ENCODE measurements around the gene PIK3C2G.

Gene PIK3C2G

DNA sequence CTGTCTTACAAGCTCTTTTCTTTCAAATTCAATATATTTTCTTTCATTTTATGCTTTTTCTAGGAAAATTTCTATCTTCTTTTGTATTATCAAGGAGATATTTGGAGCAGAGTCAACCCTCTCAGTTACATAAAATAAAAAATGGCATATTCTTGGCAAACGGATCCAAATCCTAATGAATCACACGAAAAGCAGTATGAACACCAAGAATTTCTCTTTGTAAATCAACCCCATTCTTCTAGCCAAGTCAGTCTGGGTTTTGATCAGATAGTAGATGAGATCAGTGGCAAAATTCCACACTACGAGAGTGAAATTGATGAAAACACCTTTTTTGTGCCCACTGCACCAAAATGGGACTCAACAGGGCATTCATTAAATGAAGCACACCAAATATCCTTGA lies 20.6 kb downstream of the PIK3C2G start:
- DNase-seq, result no peak

DNA sequence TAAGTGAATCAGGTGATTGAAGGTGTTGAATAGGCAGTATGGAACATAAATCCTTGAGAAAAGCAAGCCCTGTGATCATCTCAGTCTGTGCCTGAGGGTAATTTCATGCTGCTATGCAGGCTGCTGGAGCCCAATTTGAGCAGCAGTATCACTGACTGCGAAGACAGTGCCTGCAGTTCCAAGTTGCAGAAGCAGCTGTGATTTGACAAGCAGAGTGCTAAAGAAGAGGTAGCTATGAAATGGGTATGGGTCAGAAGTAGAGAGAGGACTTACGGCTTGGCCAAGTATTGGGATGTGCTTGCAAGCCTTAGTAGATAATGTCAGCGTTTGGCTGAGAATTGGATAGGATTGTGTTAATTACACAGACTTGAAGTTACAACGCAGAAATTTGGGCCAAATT lies 22.5 kb downstream of the PIK3C2G start:
- DNase-seq, result peak; percentile 70

DNA sequence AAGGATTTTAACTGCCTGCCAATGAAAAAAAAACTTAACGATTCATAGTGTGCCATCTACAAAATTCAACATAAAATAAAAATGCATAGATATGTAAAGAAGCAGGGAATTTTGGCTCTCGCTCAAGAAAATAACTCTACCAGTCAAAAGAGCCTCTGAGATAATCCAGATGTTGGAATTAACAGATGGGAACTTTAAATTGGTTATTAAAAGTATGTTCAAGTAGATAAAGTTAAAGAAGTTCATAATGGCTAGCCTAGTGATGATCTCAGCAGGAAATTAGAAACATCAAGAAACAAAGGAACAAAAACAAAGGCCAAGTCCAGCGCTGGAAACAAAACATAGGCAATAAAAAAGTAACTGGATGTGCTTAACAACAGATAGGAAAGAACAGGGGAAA lies 23.1 kb downstream of the PIK3C2G start:
- no peak for DNase-seq

DNA sequence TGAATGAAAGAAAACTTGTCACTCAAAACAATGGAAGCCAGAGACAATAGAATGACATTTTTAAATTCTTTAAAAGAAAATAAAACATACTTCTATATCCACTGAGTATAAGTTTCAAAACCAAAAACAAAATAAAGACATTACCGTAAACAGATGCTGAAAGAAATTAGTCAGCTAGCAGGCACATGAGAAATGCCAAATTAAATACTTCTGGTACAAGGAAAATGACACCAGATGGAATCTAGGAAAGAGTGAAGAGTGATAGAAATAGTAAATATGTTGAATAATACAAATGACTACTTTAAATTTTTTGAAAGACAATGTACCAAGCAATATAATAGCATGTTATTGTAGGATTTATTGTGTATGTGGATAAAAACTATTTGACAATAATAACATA lies 23.8 kb downstream of the PIK3C2G start:
- DNase-seq, result no peak

DNA sequence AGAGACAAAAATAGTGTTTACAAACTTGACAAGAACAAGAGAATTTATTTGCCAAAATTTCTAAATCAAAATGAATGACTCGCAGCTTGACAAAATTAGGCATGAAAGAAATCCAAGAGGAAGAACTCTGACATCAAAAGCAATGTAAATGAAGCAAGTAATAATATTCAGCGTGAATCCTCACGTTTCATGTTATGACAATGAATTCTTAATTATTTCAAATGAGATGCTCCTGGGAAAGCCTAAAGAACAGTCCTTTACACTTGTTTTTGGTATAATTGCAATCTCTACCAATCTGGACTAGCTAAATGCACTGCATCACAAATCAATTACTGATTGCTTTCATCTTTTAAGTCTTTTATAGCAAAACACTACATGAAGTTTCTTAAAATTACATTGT lies 29.1 kb downstream of the PIK3C2G start:
- no peak for DNase-seq

DNA sequence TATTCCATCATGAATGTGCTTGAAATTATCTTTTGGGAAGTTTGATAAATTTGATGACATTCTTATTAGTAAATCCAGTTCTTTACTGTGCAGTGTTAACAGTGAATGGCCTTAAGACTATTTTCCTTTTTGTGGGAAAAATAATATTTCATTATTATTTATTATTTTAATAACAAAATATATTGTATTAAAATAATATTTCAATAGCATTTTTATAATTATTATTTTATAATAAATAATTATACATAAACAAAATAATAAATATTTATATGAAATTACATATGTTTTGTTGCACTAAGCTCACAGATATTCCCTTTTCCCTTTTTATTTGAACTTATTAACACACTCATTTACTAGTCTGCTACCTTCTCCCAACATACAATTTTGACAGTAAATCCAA lies 33.6 kb downstream of the PIK3C2G start:
- no peak for DNase-seq

DNA sequence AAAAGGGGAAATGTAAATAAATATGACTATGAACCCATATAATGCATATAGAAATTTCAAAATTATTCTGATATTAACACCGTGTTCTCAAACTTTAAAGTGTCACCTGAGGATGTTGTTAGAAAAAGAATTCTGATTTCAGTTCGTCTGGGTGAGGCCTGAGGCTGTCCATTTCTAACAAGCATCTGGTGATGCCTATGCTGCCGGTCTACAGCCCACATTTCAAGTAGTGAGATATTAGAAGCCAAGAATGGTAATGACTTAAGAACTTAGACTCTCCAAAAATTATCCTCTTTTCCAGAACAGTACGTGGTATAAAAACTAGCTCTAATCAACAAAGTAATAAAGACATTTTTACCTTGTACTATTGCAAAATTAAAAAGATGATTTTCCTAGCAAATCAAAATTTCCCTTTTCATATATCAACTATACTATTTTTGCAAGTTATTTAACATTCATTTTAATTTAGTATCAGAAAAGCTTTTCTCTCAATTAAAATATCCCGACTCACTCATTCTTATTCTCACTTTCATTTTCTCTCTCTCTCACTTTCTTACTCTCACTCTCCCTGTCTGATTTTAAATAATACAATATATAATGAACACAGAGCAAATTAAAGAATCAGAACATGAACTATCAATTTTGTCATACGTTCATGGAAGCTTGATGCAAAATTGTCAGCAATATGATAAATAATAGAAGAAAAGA lies 35.0 kb downstream of the PIK3C2G start:
- DNase-seq, result no peak

DNA sequence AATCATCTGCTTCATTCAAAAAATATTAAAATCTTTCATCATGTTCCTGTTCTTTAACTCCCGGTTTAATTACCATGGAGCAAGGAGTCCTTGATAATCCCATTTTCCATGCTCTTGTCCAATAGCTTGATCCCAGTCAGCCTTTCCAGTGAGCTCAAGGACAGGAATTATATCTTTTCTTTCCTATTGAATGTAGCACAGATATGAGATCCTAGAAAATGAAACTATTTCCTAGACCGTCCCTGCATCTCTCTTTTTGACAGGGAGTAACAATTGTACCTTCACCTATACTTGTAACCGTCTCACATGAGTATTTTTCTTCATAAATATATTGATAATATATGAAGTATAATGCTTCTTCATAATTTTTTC lies 35.6 kb downstream of the PIK3C2G start:
- no peak for DNase-seq

DNA sequence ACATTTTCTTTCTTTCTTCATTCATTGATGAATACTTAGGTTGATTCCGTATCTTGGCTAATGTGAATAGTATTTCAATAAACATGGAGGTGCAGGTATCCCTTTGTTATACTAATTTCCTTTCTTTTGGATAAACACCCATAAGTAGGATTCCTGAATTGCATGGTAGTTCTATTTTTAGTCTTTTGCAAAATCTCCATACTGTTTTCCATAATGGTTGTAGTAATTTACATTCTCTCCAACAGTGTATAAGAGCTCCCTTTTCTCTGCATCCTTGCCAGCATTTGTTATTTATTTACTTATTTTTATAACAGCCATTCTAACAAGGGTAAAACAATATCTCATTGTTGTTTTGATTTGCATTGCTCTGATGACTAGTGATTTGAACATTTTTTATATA lies 36.6 kb downstream of the PIK3C2G start:
- DNase-seq, result no peak

DNA sequence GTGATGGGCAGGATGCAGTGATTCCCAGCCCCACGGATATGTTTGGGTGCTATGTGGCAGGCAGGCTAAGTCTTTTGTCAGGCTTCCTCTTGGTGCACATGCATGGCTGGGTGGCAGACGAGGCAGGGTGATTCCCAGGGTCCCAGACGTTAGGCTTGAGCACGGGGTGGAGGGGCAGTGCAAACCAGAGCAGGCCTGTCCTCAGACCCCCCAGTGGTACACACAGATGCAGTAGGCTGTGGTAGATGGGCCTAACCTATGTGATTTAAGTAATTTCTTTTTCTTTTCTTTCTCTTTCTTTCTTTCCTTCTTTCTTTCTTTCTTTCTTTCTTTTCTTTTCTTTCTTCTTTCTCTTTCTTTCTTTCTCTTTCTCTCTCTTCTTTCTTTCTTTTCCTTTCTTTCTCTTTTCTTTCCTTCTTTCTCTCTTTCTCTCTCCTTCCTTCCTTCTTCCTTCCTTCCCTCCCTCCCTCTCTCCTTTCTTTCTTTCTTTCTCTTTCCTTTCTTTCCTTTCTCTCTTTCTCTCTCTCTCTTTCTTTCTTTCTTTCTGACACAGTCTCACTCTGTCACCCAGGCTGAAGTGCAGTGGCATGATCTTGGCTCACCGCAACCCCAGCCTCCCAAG lies 41.6 kb downstream of the PIK3C2G start:
- DNase-seq, result no peak

DNA sequence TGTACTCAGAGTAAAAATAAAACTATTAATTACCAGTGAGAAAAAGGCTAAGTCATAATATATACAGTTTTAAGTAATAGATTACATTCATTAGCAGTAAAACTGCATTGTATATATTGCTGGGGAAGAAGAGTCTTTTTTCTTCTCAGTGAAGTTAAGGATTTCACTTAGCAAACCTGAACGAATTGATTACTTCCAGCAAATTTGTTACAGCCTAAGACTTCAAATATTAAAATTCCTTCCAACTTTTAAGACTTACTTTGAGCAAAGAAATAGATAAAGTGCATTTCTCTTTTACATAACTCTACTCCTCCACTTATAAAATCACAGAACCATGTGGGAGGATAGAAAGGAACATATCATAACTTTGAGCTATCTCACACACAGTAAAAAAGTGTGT lies 43.3 kb downstream of the PIK3C2G start:
- DNase-seq, result no peak

DNA sequence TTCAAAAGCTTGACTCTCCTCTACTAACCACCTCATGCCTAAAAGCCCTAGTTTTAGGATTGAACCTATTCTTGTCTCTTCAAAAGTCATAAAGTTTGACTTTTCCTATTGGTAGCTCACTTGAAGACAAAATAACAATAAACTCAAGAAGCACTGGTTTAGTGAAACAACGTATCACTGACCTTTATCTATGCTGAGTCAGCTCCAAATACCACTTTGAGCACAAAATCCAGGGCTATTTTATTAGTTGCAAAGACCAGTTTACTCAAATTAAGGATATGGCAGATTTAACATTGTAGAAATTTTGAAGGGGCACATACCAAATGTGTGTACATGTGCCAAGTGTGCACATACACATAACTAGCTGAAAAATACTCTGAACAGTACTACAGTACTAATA lies 45.0 kb downstream of the PIK3C2G start:
- DNase-seq, result no peak

DNA sequence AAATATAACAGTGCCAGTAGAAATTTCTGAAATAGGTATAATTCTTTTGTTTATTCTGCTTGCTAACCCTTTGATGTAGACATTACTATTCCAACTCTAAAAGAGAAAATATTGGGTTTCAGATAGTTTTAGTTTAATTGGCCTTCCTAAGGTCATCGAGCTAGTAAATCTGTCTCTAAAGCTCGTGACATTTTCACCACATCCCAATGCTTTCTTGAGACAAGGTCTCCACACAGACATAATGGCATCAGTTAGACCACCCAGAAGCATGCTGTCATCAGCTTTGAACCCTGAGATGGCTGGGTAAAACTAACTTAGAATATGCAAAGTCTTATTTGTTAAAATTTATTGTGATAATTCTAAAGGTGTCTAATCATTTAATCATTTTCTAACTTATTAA lies 52.0 kb downstream of the PIK3C2G start:
- no peak for DNase-seq

DNA sequence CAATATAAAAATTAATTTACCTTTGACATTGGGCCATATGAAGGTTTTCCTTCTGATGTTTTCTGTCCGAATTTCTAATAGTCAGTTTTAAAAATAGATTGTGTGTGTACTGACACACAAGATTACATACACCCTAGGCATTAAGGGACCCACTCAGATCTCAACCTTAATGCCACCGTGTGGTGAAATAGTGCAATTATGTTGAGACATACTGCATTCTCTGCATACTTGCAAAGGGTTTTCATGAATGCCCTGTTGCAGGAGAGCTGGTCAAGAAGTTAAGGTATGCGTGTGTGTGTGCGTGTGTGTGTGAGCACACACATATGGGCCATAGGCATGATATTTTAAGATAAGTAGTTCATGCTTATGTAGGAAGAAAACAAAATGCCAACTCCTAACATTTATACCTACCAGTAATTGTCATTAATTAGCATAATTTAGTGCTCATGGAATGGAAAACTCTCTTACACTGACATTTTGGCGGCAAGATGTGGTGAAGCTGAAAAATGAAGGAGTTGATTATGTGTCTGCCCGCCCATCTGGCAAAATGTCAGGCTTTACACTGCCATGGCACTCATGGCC lies 58.8 kb downstream of the PIK3C2G start:
- DNase-seq, result peak; percentile 46

DNA sequence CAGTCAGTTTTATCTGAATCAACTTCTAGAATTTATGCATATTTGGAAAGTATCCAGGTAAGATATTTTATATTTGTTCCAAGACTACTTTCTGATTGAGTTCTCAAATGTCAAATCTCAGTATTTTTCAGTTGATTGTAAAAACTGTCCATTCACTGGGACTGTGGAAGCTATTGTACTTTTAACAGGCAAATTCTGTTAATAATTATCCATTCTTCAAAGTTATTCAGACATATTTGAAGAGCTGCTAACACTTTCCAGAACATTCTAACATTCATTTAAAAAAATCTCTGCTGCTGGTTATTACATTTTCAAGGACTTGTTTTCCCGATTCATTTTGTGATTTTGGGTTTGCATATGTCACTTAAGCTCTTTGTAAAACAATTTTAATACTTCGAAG lies 59.7 kb downstream of the PIK3C2G start:
- DNase-seq, result no peak

DNA sequence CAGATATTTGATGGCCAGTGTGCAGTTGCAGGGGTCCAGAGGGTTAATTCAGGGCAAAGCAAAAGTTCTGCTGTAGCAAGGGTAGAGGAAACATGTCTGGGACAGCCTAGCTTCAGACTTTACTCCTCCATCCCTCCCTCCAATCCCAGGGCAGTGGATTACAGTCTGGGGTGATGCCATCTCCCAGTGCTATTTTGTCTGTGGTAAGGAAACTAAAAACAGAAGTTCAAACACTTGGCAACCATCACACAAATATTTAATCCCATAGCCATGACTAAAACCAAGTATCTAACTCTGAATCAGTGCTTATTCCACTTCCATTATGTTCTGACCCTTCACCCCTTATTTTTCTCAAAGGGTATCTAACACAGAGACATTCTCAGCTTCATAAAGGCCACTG lies 61.8 kb downstream of the PIK3C2G start:
- no peak for DNase-seq

DNA sequence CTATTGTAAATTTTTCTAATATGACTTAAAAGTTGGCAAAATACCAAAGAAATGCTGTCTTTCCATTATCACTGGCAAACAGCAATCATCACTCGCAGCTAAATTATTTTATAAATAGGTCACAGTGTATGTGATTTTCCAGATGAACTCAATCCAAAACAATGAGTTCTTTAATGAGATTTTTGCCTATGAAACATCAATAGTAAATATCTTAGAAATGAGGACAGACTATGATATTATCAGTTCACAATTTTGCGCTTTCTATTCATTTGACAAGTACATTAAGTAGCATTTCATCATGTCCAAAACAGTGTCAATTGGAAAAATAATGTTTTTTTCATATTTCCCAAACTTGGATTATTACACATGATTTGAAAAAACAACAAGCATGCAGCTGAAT lies 65.7 kb downstream of the PIK3C2G start:
- DNase-seq, result no peak

DNA sequence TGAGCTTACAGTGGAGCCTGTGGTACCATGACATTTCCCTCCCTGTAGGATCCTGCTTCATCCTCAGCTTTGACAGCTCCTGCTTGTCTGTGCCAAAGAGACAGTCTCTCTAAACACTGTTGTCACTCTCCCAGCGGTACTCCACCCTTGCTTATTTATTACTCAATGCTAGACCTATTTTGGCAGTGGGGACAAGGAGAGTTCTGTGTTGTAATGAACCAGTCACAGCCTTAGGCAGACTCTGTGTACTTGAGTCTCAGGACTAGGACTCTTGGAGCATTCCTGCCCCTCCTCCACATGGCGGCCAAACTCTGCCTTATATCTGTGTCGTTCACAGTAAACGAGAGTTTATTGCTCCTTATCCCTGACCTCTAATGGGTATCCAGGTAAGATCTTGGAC lies 70.9 kb downstream of the PIK3C2G start:
- no peak for DNase-seq

DNA sequence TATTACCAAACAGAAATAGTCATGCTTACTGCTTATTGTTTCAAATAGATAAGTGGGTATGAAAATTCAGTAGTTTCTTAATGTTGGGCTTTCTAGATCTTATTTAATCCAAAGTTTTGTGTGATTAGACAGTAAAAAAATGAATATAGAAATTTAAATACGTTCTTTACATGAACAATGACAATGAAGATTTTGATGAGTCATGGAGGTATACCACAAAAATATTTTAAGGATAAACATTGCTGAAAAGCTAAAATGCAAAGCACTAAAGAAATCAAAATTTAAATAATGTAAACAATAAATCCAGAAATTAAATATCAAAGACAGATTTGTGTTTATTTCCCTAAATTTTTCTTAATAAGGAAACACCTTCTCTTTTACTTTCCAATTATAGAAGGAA lies 78.3 kb downstream of the PIK3C2G start:
- no peak for DNase-seq

DNA sequence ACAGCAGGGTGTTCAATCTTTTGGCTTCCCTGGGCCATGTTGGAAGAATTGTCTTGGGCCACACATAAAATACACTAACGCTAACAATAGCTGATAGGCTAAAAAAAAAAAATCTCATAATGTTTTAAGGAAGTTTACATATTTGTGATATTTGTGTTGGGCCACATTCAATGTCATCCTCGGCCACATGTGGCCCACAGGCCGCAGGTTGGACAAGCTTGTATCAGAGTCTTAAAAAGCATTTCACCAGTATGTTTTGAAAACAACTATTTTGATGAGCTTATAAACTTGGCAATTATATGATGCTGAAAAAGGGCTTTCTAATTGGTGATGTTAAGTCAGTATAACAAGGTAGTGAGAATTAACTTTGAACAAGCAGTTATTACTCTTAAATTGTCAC lies 78.9 kb downstream of the PIK3C2G start:
- no peak for DNase-seq

DNA sequence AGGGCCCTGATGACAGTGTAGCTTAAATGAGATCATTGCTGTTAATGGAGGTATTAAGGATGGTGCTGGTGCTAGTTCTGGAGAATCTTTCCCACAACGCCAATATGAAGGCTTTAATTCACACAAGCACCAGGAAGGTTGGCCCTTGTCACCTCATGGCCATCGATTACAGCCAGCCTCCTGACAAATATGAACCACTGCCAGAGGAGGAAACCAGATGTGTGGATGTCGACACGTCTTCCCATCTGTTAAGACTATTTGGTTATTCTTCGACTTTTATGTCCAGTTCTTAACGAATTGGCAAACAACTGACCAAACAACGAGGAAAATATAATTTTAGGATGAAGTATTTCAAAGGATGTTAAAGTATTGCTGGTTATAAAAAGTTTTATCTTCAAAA lies 79.5 kb downstream of the PIK3C2G start:
- no peak for DNase-seq

DNA sequence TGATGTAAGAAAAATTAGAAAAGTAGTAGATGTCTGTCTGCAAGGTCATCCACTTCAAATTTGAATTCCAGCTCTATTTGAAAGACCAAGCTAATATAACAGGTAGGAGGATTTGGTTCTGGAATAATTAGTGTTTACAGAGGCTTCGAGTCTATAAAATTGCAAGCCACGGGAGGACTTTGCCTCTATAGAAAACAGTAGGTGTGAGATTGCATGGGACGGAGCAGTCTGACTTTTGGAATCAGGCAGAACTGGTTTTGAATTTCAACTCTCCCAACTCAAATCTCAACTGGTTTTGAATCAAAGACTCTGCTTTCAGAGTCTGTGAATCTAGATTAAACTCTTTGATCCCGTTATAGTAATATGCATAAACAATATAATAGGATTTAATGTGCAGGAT lies 82.4 kb downstream of the PIK3C2G start:
- peak; percentile 17 for DNase-seq

DNA sequence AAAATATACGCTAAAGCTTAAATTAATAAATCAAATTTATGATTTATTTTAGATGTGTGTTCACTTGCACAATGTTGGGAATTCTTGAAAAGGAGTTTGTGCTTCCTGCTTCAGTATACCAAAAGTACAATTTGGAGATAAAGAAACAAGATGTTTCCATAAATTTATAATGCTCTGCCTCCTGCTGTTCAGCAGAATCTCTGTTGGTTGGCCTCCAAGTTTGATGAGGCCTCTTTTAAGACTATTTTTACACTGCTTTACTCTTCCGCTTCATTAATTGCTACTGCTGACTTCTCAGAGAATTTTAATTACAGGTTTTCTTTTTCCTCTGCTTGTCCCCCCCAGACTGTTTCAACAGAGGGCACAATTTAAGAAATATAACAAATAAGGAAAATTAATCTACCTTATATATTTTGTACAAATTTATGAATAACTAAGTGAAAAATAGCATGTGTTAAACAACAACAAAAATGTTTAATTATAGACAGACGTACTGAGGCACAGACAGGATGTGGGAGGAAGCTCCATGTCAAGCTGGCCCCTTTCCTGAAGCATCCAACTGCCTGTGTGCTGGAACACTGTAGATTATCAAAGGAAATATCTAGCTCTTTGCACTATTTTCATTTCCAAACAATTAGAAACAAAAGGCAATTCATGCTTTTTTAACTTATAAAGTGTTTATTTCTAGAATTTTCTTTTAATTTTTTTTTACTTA lies 83.9 kb downstream of the PIK3C2G start:
- peak; percentile 26 for DNase-seq

DNA sequence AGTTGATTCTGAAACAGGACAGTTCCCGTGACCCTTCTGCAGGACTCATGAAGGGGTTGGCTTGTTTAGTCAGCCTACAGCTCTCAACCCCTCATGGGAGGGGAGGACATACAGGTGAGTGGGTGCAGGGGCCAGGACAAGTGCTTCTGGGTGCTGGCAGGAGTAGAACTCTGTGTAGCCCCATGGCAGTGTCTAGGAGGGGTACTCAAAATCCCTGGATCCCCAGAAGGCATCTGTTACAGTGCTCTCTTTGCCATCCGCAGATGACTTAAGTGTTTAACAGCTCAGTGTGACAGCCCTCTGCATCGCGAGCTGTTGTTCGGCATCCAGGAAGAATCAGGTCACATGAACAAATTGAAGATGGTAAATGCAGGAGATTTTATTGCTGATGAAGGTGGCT lies 91.0 kb downstream of the PIK3C2G start:
- DNase-seq, result no peak

All from NCI-H69 (cell line).